OCI-LY7 (cell line): ENCODE results near the gene CNBD2. TPM values are rescaled to one million over a fixed set of nuclear protein-coding genes. Genes with fewer than 3 reads are reported as not detected.
"Not testable (repeated sequence)": the region's sequence is repeated elsewhere in the genome, so short reads cannot be mapped to it uniquely, and the experiment has no call there.

Experiments
- BruUV-seq: library from RNA; stranded (reverse); fragments of 400-500 nt; replicated peaks from 2 replicates; lab custom pipeline; 2021; lab: Mats Ljungman, UMichigan
- CTCF ChIA-PET: fragments of 300-600 bp; sonication (Branson Sonifier 250); formaldehyde crosslinking; loops from one replicate; lab custom pipeline; 2022; ENCODE audit warnings: antibody characterized with exemption; ENCODE audit not compliant: unreplicated experiment; lab: Charles Lee
- POLR2A ChIA-PET: fragments of 300-600 bp; sonication (Branson Sonifier 250); formaldehyde crosslinking; loops from one replicate; lab custom pipeline; 2022; ENCODE audit warnings: antibody characterized with exemption; lab: Charles Lee
- DNase-seq: peaks from one replicate; pipeline ENCODE4 v3.0.0-alpha.2; 2015; ENCODE audit warnings: low spot score
- H2AFZ ChIP-seq: fragments of 200-600 bp; sonication (generic), shearing (Covaris generic); 2 replicates; pipeline ENCODE4 v1.6.1; 2014; ENCODE audit warnings: mild to moderate bottlenecking, antibody characterized with exemption, low read length, moderate library complexity
- H3K27ac ChIP-seq: fragments of 200-600 bp; sonication (generic); 2 replicates; pipeline ENCODE4 v1.5.1; 2014; ENCODE audit warnings: mixed run types, low read depth, mild to moderate bottlenecking, moderate library complexity, low read length, inconsistent platforms; ENCODE audit not compliant: poor library complexity, severe bottlenecking
- H3K36me3 ChIP-seq: fragments of 200-600 bp; sonication (generic); 2 replicates; pipeline ENCODE4 v1.6.1; 2014; ENCODE audit warnings: mild to moderate bottlenecking, antibody characterized with exemption, low read length, moderate library complexity, mixed read lengths; ENCODE audit not compliant: insufficient read depth
- H3K4me1 ChIP-seq: fragments of 200-600 bp; sonication (generic); 2 replicates; pipeline ENCODE4 v1.5.1; 2014; ENCODE audit warnings: mild to moderate bottlenecking, low read length; ENCODE audit not compliant: insufficient read depth, poor library complexity, severe bottlenecking
- H3K4me2 ChIP-seq: fragments of 200-600 bp; sonication (generic); 2 replicates; pipeline ENCODE4 v1.6.1; 2014; ENCODE audit warnings: mild to moderate bottlenecking, low read length
- H3K4me3 ChIP-seq: fragments of 200-600 bp; sonication (generic); 2 replicates; pipeline ENCODE4 v1.5.1; 2014; ENCODE audit warnings: mild to moderate bottlenecking, low read depth, low read length; ENCODE audit not compliant: poor library complexity, severe bottlenecking
- H3K79me2 ChIP-seq: fragments of 200-600 bp; sonication (generic); 2 replicates; pipeline ENCODE4 v1.6.1; 2016; ENCODE audit warnings: low read depth, mild to moderate bottlenecking, low read length, moderate library complexity, mixed read lengths; ENCODE audit not compliant: insufficient read depth
- H3K9me2 ChIP-seq: fragments of 200-600 bp; sonication (generic); 2 replicates; pipeline ENCODE4 v1.6.1; 2016; ENCODE audit warnings: mild to moderate bottlenecking, low read length, mixed read lengths; ENCODE audit not compliant: insufficient read depth
- H3K9me3 ChIP-seq: fragments of 200-600 bp; sonication (generic); 2 replicates; pipeline ENCODE4 v1.6.1; 2014; ENCODE audit warnings: mild to moderate bottlenecking, mixed run types, low read length, mixed read lengths
- H4K20me1 ChIP-seq: fragments of 200-600 bp; sonication (generic); 2 replicates; pipeline ENCODE4 v1.6.1; 2014; ENCODE audit warnings: mild to moderate bottlenecking, antibody characterized with exemption, low read length, moderate library complexity, mixed read lengths; ENCODE audit not compliant: insufficient read depth
- EZH2phosphoT487 ChIP-seq: fragments of 200-600 bp; sonication (generic); IDR thresholded peaks from 2 replicates; pipeline ENCODE4 v1.6.1; 2018; ENCODE audit warnings: low read depth, borderline replicate concordance, mild to moderate bottlenecking, mixed run types, antibody characterized with exemption, low read length, moderate library complexity, mixed read lengths
- intact Hi-C: fragments of 100-400 bp; cut with micrococcal nuclease; formaldehyde crosslinking; loops from one replicate; pipeline ENCODE4 v1.10.0; 2022; ENCODE audit not compliant: unreplicated experiment
- total RNA-seq, 2 experiments: library from RNA; depleted of rRNA in 1 of 2; stranded (reverse); fragments of >200 nt in 1 of 2; shearing (Covaris generic) in 1 of 2; gene quantifications; 2 replicates each; pipeline ENCODE4 v1.2.3, GENCODE V29; 2014 to 2022
- TF ChIP-seq, protein P1 (sequence below): fragments of 200-600 bp; sonication (generic); conservative IDR thresholded peaks from 2 replicates; pipeline ENCODE4 v1.5.1; 2014; ENCODE audit warnings: mild to moderate bottlenecking, antibody characterized with exemption, low read length, moderate library complexity, mixed read lengths

The CNBD2 gene
- total RNA-seq, 2 experiments from 2014 or later = 10.4 to 10.5 TPM

GRCh38 chr20:35950093-35950492 lies 18.3 kb upstream of the CNBD2 start:
- Histone ChIP-seq H3K79me2 (peaks cover 27% of the 10 kb centered on the region), H3K9me3 (no peaks in the 10 kb centered on the region), H2AFZ (no peak overlapping the region), H3K4me2 (no peak overlapping the region), H3K9me2 (no peaks in the 10 kb centered on the region), H4K20me1 (peaks cover 9% of the 10 kb centered on the region; the same call in 1 of the 2 replicates), H3K4me3 (no peak overlapping the region), H3K27ac (no peak overlapping the region), H3K4me1 (peaks cover 17% of the 10 kb centered on the region), H3K36me3 (peaks cover 45% of the 10 kb centered on the region)
- TF ChIP-seq, protein P1, sequence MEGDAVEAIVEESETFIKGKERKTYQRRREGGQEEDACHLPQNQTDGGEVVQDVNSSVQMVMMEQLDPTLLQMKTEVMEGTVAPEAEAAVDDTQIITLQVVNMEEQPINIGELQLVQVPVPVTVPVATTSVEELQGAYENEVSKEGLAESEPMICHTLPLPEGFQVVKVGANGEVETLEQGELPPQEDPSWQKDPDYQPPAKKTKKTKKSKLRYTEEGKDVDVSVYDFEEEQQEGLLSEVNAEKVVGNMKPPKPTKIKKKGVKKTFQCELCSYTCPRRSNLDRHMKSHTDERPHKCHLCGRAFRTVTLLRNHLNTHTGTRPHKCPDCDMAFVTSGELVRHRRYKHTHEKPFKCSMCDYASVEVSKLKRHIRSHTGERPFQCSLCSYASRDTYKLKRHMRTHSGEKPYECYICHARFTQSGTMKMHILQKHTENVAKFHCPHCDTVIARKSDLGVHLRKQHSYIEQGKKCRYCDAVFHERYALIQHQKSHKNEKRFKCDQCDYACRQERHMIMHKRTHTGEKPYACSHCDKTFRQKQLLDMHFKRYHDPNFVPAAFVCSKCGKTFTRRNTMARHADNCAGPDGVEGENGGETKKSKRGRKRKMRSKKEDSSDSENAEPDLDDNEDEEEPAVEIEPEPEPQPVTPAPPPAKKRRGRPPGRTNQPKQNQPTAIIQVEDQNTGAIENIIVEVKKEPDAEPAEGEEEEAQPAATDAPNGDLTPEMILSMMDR = no peak
- TF ChIP-seq EZH2phosphoT487 = no peak
- intact Hi-C loops = loop anchor here (5.0 kb wide), 1 partner anchor 208 kb away; the partner anchor contains the start of gene RBM39
- ChIA-PET CTCF (no interaction called here), POLR2A (no interaction called here)
- BruUV-seq = no TSS peak
- no peak for DNase-seq

DNA sequence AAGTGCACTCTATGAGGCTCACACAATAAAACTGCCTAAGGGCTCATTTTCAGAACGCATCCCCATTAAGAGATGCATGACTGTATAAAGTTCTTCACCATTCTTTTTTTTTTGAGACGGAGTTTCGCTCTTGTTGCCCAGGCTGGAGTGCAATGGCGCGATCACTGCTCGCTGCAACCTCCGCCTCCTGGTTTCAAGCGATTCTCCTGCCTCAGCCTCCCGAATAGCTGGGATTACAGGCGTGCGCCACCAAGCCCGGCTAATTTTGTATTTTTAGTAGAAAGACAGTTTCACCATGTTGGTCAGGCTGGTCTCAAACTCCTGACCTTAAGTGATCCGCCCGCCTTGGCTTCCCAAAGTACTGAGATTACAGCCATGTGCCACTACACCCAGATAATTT lies 16.3 kb upstream of the CNBD2 start:
- intact Hi-C loops = loop anchor here (5.0 kb wide), 1 partner anchor 210 kb away; the partner anchor contains the start of gene RBM39
- H2AFZ ChIP-seq, H4K20me1 ChIP-seq, DNase-seq, H3K9me3 ChIP-seq, CTCF ChIA-PET, BruUV-seq, H3K9me2 ChIP-seq: not testable (repeated sequence)
- H3K4me3 ChIP-seq = peak overlapping the region; percentile 84
- H3K79me2 ChIP-seq = peaks cover 35% of the 10 kb centered on the region
- peak overlapping the region; percentile 97 for H3K27ac ChIP-seq
- peaks cover 23% of the 10 kb centered on the region for H3K4me1 ChIP-seq
- POLR2A ChIA-PET = interaction anchor here (0.6 to 1.0 kb wide), 3 partner anchors 25 to 894 kb away, joined by 3 read pairs; no protein-coding TSS in a partner anchor
- peak overlapping the region; percentile 93 for H3K4me2 ChIP-seq
- peaks cover 39% of the 10 kb centered on the region for H3K36me3 ChIP-seq

DNA sequence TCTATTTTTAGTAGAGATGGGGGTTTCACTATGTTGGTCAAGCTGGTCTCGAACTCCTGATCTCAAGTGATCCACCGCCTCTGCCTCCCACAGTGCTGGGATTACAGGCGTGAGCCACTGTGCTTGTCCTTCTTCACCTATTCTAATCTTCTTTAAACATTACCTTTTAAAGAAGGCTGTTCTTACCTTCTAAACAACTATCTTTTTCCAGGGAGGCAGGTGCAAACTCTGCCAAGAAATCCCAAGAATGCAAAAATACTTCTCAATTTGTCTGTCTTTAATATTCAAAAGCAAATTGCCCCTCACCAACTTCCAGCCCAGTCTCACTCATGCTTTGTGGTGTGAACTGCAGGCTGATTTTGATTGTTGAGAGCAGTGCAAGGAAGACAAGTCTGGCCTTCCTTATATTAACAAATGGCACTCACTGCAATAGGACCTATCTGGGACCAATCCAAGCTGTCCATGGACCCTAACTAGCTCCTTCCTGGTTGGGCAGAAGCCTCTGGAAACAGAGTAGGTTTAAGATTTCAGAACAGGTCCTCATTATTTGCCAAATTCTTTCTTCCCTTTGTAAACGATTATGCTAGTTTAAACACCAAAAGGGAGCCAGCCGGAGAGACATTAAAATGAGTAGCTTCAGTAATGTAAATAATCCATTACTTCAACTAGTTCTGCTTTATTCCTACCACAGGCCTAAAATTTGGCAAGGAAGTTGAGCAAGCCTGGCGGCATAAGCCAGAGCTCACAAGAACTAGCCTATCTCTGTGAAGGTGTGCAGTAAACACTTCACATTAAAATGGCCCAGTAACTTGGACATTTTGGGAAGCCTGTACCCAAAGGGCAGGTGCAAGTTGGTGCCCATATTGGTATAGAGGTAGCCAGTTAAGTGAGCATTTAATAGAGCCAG lies 15.7 kb upstream of the CNBD2 start:
- Histone ChIP-seq H3K4me3 (peak overlapping the region; percentile 84), H4K20me1 (peaks cover 9% of the 10 kb centered on the region; the same call in 1 of the 2 replicates), H3K9me2 (no peaks in the 10 kb centered on the region), H3K9me3 (no peaks in the 10 kb centered on the region), H3K79me2 (peaks cover 35% of the 10 kb centered on the region), H2AFZ (no peak overlapping the region; the same call in 1 of the 2 replicates), H3K36me3 (peaks cover 34% of the 10 kb centered on the region), H3K4me2 (peak overlapping the region; percentile 93), H3K4me1 (peaks cover 23% of the 10 kb centered on the region), H3K27ac (peak overlapping the region; percentile 97)
- intact Hi-C loops = loop anchor here (5.0 kb wide), 1 partner anchor 210 kb away; the partner anchor contains the start of gene RBM39
- DNase-seq = peak; percentile 37
- ChIA-PET CTCF (interaction anchor here (0.5 kb wide), 1 partner anchor 668 kb away, joined by 3 read pairs; the partner anchor contains the start of gene EIF6), POLR2A (interaction anchor here (0.6 to 2.6 kb wide), 7 partner anchors 22 to 894 kb away, joined by 3 to 22 read pairs (median 4); partner anchors contain the start of gene RBM39)
- TSS peak; percentile 83 for BruUV-seq
- TF ChIP-seq EZH2phosphoT487 = no peak
- TF ChIP-seq, protein P1 = no peak
